GM23248 (cell line): ENCODE results near the gene HTT.

ENCODE experiments used
- EZH2 ChIP-seq: fragments of 200-600 bp; sonication (generic); IDR thresholded peaks from 2 replicates; pipeline ENCODE4 v1.6.1; 2018; ENCODE audit warnings: antibody characterized with exemption, mild to moderate bottlenecking; ENCODE audit not compliant: insufficient read depth, poor library complexity, severe bottlenecking
- EZH2phosphoT487 ChIP-seq: fragments of 200-600 bp; sonication (generic); IDR thresholded peaks from 2 replicates; pipeline ENCODE4 v1.6.1; 2018; ENCODE audit warnings: antibody characterized with exemption, moderate library complexity, mild to moderate bottlenecking, low read depth; ENCODE audit not compliant: insufficient read depth

DNA sequence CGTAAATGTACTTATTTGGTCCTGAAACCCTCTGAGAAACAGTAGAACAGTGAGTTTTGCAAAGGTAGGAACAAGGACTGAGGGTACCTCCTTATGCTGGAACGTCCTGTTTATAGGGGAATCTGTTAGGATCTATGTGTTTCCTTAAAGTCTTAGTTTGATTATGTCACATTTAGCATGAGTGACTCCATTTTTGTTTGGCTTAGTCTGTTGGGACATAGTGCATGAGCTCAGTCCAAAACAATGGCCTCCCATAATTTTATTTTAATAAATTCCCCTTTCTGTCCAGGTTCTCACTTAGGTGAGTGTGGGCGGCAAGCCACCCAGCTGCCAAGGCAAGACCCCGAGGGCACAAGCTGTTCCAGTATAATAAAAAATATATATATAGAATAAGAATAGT is 27.9 kb upstream of the HTT start:
- no peak for TF ChIP-seq EZH2
- no peak for TF ChIP-seq EZH2phosphoT487
